Measurements from ENCODE around the gene ASPRV1.

ASPRV1 gene

GRCh38 chr2:69997015-69997830 lies 35.8 kb upstream of the ASPRV1 start:
- no peak for DNase-seq (ENCODE audit: low read depth)
- TF ChIP-seq, protein P1, sequence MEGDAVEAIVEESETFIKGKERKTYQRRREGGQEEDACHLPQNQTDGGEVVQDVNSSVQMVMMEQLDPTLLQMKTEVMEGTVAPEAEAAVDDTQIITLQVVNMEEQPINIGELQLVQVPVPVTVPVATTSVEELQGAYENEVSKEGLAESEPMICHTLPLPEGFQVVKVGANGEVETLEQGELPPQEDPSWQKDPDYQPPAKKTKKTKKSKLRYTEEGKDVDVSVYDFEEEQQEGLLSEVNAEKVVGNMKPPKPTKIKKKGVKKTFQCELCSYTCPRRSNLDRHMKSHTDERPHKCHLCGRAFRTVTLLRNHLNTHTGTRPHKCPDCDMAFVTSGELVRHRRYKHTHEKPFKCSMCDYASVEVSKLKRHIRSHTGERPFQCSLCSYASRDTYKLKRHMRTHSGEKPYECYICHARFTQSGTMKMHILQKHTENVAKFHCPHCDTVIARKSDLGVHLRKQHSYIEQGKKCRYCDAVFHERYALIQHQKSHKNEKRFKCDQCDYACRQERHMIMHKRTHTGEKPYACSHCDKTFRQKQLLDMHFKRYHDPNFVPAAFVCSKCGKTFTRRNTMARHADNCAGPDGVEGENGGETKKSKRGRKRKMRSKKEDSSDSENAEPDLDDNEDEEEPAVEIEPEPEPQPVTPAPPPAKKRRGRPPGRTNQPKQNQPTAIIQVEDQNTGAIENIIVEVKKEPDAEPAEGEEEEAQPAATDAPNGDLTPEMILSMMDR (IDR thresholded peaks at IDR 0.05; ENCODE audit: insufficient read depth, low read depth, low read length, missing control alignments) = no peak
- no peak overlapping the region for H3K4me3 ChIP-seq (ENCODE audit: low read depth, low read length)

- no peak overlapping the region for H3K4me3 ChIP-seq (ENCODE audit: low read depth, low read length)
- TF ChIP-seq, protein P1 (IDR thresholded peaks at IDR 0.05; ENCODE audit: insufficient read depth, low read depth, low read length, missing control alignments) = no peak
- DNase-seq (ENCODE audit: low read depth) = no peak
Measured at GRCh38 chr2:69995511-69995910, 34.1 kb upstream of the ASPRV1 start.

GRCh38 chr2:69994166-69994565 lies 32.7 kb upstream of the ASPRV1 start:
- TF ChIP-seq, protein P1 (IDR thresholded peaks at IDR 0.05; ENCODE audit: insufficient read depth, low read depth, low read length, missing control alignments) = no peak
- no peak for DNase-seq (ENCODE audit: low read depth)

DNA sequence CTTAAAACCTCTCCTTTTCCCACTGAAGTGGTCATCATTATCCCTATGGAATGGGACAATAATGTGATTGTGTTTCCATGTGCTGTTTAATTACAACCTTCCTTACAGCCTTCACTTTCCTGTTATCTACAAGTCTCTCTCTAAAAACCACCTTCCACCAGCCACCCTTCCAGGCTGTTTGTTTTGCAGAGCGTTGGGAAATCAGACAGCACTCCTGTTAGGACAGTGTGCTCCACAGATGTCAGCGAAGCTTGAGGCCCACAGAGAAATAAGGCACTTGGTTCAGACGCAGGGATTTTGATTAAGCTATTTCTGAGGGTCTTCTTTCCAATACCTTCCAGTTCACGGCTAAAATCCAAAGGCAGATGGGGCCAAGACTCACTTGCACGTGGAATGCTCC lies 32.3 kb upstream of the ASPRV1 start:
- TF ChIP-seq, protein P1 (IDR thresholded peaks at IDR 0.05; ENCODE audit: insufficient read depth, low read depth, low read length, missing control alignments) = no peak
- H3K4me3 ChIP-seq (ENCODE audit: low read depth, low read length) = no peak overlapping the region
- no peak for DNase-seq (ENCODE audit: low read depth)

More at GRCh38 chr2:69994166-69994565, 32.7 kb upstream of the ASPRV1 start:
- no peak overlapping the region for H3K4me3 ChIP-seq (ENCODE audit: low read depth, low read length)

DNA sequence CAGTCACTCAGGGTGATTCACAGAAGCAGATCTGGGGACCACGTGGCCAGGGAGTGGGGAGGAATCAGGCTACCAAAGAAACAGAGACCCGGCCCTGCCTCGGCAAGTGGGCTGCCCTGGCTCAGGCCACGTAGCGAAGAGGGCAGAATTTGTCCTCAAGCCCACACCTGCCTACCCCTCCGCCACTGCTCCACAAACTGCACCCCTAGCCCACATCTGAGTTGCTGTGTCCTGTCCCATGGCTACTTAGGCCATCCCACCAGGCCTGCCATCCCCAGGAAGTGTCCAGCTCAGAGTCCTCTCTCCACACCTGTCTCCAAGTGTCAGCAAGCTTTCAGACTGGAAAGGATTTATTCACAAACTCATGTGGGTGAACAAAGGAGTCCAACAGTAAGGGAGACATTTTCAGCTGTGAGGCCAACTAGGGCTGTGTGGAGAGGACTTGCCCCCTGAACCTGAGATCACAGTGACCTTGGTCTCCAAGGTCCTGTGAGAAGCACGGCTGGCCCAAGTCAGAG lies 31.7 kb upstream of the ASPRV1 start:
- DNase-seq (ENCODE audit: low read depth) = no peak
- TF ChIP-seq, protein P1 (IDR thresholded peaks at IDR 0.05; ENCODE audit: insufficient read depth, low read depth, low read length, missing control alignments) = no peak
- no peak overlapping the region for H3K4me3 ChIP-seq (ENCODE audit: low read depth, low read length)

GRCh38 chr2:69992310-69993047 lies 31.0 kb upstream of the ASPRV1 start:
- TF ChIP-seq, protein P1 (IDR thresholded peaks at IDR 0.05; ENCODE audit: insufficient read depth, low read depth, low read length, missing control alignments) = no peak
- no peak for DNase-seq (ENCODE audit: low read depth)
- no peak overlapping the region for H3K4me3 ChIP-seq (ENCODE audit: low read depth, low read length)

All from GM12865 (cell line).